GM12873 (cell line): ENCODE measurements around the gene PPP2R5C.

Source experiments
- CTCF ChIP-seq: IDR thresholded peaks from 2 replicates; pipeline ENCODE4 v1.5.1; 2012; ENCODE audit warnings: low read depth, mild to moderate bottlenecking, moderate library complexity, low read length, control low read depth; ENCODE audit not compliant: insufficient read depth; ENCODE audit errors: missing control alignments

The PPP2R5C gene

DNA sequence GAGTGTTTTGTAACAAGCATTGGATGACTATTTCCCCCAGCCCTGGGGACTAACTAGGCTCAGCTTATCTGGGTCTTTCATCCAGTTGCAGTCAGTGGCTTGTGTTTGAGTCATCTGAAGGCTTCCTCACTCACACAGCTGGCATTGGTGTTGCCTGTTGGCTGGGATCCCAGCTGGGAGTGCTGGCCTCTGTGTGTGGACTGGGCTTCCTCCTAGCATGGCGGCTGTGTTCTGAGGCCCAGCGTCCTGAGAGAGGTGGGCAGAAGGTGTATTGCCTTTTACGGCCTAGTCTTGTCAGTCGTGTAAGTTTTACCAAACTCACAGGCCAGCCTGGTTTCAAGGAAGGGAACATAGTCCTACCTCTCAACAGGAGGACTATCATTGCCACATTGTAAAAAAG lies 28.3 kb upstream of the PPP2R5C start:
- TF ChIP-seq CTCF, result no peak

DNA sequence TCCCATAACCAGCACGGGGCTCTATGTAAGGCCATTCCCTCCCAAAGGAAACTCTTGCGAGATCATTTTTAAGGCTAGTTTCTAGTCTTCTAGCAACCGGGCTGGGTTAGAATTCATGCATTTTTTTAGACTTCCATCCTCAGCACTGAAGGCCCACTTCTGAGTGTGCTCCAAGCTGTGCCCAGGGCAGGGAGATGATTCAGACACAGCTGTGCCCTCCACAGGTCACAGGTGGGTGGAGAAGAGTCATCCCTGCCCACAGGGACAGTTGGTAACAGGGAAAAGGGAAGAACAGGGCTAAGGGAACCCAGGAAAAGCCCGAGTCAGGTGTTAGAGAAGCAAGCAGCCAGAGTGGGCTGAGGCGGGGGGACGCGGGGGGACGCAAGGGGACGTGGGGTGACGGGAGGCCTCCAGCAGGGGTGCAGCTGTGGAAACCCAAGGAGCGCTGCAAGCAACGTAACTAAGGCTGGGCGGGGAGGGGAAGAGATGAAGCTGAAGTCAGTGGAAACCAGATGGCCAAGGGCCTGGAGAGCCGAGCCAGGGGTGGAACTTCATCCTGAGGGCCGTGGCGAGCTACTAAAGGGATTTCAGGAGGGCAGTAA lies 27.2 kb upstream of the PPP2R5C start:
- no peak for TF ChIP-seq CTCF

- no peak for TF ChIP-seq CTCF
These were observed 26.1 kb upstream of the PPP2R5C start for GRCh38 chr14:101735453-101735852.

DNA sequence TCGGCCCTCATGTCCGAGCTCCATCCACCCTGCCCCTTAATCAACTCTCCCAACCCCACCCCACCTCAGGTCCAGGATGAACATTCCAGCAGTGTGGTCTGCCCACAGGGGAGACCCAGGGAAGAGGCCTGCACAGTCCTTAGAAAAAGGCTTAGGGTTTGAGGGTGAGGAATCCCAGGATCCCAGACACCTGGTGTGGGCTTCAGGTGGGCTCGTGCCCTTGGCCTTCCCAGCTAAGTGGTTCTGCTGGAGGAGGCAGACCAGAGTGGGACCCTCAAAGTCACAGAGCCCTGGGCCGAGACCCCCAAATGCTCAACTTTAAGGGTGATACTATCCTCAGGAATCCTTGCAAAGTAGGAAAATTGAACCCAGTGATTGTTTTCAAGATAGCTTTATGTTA lies 25.4 kb upstream of the PPP2R5C start:
- no peak for TF ChIP-seq CTCF

DNA sequence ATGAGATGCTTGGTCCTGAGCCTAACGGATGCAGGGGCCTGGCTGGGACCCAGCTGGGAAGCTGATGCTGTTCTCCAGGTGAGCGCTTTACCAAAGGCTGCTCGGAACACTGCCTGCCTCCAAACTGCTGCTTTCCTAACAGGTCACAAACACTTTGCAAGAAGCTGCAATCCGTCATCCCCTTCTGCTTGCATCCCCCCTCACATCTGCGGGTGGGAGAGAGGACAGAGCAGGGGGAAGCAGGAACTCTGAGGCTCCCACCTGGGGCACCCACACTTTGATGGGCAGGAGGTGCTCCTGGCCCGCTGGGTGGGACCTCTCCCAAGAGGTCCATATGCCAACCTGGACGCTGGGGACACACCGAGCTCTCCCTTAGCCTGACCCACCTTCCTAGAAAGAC lies 24.9 kb upstream of the PPP2R5C start:
- no peak for TF ChIP-seq CTCF

DNA sequence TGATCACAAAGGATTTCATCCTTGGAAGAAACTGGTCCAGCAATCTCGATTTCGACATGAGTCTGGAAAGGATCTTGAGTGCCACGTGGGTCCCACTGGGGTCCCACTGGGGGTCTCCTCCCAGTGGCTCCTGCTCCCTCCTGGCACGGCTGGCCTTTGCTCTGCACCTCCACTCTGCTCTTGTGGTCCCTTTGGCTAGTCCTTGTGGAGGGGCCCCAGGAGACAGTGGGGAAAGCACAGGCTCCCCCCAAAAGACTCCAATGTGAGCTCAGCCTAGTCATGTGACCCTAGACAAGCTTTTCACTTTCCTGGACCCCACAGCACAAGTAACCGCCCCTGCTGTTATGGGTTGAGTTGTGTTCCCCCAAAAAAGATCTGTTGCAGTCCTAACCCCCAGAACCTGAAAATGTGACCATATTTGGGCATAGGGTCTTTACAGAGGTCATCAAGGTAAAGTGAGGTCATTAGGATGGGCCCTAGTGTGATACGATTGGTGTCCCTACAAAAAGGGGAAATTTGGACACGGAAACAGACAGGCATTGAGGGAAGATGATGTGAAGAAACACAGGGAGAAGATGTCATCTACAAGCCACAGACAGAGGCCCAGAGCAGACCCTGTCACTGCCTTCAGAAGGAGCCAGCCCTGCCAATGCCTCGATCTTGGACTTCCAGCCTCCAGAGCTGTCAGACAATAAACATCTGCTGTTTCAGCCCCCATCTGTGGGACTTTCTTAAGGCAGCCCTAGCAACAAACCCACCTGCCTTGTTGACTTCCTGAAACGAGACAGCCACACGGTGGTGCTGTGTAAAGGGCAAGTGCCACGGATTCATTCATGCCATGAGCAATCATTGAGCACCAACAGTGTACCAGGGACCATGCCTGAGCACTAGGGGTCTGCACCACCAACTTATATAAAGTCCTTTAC lies 23.8 kb upstream of the PPP2R5C start:
- peak; percentile 49 for TF ChIP-seq CTCF

DNA sequence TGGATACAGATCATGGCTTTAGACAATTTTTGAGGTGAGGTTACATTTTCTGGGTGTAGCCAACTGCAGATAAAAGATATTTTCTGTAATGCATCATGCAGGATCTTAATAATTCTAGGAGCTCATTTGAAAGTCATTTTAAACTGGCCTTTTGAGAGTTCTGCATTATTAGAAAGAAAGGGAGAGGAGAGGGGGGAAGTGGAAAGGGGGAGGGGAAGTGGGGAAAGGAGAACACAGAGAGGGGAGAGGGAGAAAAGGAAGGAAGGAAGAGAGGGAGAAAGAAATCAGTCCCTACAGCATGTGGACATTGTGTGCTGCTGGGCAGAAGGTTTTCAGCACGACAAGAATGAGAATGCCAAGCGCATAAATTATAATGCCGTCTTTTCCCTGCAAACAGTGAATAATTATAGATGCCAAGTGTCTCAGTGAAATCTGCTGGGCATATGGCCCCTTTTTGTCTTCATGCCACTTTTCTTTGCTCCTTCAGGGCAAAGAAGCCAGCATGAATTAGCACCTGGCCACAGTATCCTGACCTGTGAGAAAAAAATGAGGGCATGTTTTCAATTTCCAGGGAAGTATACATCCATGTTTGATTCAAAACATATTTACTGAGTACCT lies 22.7 kb upstream of the PPP2R5C start:
- TF ChIP-seq CTCF, result no peak
